ENCODE results near the gene AUTS2.

Gene AUTS2

DNA sequence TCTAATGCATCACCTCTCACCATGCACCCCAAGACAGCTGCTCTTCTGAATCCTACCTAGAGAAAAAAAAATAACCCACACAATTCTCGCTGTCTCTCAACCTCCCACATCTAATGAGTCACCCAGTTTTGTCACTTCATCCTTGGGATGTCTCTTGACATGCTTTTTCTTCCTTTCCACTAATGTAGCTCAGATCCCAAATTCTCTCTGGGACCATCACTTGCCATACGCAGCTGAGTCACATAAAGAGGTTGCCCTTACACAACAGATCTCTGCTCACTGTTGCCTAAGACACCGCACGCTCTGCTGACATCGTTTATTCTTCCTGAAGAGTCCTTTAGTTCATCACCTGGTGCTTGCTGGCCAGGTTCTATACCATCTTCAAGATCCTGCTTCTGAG, 927.7 kb downstream of the AUTS2 start:
- DNase-seq (ENCODE audit: low read depth in 1 of 2, low spot score in 1 of 2) = no peak
- TF ChIP-seq POLR2AphosphoS5 (IDR thresholded peaks at IDR 0.05; ENCODE audit: low read depth) (no peak), GABPA (IDR thresholded peaks at IDR 0.05; ENCODE audit: low read depth) (no peak), SPI1 (IDR thresholded peaks at IDR 0.05; ENCODE audit: borderline replicate concordance, low read depth) (no peak)
- TF ChIP-seq, protein P1, sequence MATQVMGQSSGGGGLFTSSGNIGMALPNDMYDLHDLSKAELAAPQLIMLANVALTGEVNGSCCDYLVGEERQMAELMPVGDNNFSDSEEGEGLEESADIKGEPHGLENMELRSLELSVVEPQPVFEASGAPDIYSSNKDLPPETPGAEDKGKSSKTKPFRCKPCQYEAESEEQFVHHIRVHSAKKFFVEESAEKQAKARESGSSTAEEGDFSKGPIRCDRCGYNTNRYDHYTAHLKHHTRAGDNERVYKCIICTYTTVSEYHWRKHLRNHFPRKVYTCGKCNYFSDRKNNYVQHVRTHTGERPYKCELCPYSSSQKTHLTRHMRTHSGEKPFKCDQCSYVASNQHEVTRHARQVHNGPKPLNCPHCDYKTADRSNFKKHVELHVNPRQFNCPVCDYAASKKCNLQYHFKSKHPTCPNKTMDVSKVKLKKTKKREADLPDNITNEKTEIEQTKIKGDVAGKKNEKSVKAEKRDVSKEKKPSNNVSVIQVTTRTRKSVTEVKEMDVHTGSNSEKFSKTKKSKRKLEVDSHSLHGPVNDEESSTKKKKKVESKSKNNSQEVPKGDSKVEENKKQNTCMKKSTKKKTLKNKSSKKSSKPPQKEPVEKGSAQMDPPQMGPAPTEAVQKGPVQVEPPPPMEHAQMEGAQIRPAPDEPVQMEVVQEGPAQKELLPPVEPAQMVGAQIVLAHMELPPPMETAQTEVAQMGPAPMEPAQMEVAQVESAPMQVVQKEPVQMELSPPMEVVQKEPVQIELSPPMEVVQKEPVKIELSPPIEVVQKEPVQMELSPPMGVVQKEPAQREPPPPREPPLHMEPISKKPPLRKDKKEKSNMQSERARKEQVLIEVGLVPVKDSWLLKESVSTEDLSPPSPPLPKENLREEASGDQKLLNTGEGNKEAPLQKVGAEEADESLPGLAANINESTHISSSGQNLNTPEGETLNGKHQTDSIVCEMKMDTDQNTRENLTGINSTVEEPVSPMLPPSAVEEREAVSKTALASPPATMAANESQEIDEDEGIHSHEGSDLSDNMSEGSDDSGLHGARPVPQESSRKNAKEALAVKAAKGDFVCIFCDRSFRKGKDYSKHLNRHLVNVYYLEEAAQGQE (IDR thresholded peaks at IDR 0.05; ENCODE audit: insufficient replicate concordance, low read depth) = no peak
- TF ChIP-seq, protein P2, sequence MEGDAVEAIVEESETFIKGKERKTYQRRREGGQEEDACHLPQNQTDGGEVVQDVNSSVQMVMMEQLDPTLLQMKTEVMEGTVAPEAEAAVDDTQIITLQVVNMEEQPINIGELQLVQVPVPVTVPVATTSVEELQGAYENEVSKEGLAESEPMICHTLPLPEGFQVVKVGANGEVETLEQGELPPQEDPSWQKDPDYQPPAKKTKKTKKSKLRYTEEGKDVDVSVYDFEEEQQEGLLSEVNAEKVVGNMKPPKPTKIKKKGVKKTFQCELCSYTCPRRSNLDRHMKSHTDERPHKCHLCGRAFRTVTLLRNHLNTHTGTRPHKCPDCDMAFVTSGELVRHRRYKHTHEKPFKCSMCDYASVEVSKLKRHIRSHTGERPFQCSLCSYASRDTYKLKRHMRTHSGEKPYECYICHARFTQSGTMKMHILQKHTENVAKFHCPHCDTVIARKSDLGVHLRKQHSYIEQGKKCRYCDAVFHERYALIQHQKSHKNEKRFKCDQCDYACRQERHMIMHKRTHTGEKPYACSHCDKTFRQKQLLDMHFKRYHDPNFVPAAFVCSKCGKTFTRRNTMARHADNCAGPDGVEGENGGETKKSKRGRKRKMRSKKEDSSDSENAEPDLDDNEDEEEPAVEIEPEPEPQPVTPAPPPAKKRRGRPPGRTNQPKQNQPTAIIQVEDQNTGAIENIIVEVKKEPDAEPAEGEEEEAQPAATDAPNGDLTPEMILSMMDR (IDR thresholded peaks at IDR 0.05; ENCODE audit: insufficient read depth, low read length) = no peak
- Histone ChIP-seq H3K27me3 (ENCODE audit: insufficient read depth, poor library complexity, severe bottlenecking) (no peaks in the 10 kb centered on the region), H3K27ac (replicated peaks) (no peak overlapping the region), H3K4me3 (replicated peaks; ENCODE audit: insufficient read depth, low read length) (no peak overlapping the region)

DNA sequence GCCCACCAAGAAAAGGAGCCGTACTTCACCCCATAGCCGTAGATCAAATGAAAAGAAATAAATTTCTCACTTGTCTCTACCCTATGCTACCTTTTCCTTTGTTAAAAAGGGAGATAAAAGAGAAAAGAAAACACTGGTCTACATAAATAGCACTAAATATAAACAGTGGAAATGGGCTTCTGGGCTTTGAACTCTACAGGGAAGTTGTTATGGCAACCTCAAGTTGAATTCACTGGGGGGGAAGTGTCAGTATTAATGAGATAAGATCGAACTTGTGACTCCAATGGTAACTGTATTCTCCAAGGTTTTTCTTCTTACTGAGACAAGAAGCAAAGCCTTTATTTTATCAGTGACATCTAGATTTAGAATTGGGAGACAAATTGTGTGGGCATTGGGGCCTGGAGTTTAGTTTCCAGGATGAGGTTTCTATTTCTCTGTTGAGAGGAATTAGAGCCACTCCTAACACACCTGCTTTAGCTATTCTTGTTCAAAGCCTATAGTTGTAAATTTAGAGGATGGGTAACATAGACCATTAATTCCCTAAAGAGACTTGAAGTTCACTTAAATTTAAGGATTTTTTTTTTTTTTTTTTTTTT, 929.3 kb downstream of the AUTS2 start:
- TF ChIP-seq, protein P2 (IDR thresholded peaks at IDR 0.05; ENCODE audit: insufficient read depth, low read length) = no peak
- TF ChIP-seq GABPA (IDR thresholded peaks at IDR 0.05; ENCODE audit: low read depth) (no peak), POLR2AphosphoS5 (IDR thresholded peaks at IDR 0.05; ENCODE audit: low read depth) (no peak), SPI1 (IDR thresholded peaks at IDR 0.05; ENCODE audit: borderline replicate concordance, low read depth) (no peak)
- TF ChIP-seq, protein P1 (IDR thresholded peaks at IDR 0.05; ENCODE audit: insufficient replicate concordance, low read depth) = no peak
- Histone ChIP-seq H3K4me3 (replicated peaks; ENCODE audit: insufficient read depth, low read length) (no peak overlapping the region), H3K27ac (replicated peaks) (no peak overlapping the region), H3K27me3 (ENCODE audit: insufficient read depth, poor library complexity, severe bottlenecking) (no peaks in the 10 kb centered on the region)
- DNase-seq (ENCODE audit: low read depth in 1 of 2, low spot score in 1 of 2) = no peak

DNA sequence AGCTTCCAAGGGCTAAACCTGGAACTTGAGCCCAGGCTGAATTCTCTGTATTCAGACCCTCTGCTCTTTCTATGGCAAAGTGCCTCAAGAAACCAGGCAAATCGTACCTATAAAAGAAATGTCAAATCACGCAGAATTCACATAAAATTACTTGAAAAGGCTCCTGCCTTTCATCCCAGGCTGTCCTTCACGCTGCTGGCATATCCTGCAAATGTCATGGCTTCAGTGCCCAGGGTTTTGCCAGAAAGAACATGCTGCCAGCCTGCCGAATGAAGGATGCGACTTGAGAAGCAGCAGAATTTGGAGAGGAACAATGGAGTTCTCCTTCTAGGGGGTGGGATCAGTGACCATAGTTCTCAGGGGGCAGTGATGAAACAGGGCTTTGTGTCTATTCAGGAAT, 931.2 kb downstream of the AUTS2 start:
- Histone ChIP-seq H3K27me3 (ENCODE audit: insufficient read depth, poor library complexity, severe bottlenecking) (no peaks in the 10 kb centered on the region), H3K27ac (replicated peaks) (no peak overlapping the region), H3K4me3 (replicated peaks; ENCODE audit: insufficient read depth, low read length) (no peak overlapping the region)
- DNase-seq (ENCODE audit: low read depth in 1 of 2, low spot score in 1 of 2) = no peak
- no peak for TF ChIP-seq POLR2AphosphoS5 (IDR thresholded peaks at IDR 0.05; ENCODE audit: low read depth)
- TF ChIP-seq, protein P2 (IDR thresholded peaks at IDR 0.05; ENCODE audit: insufficient read depth, low read length) = no peak
- TF ChIP-seq, protein P1 (IDR thresholded peaks at IDR 0.05; ENCODE audit: insufficient replicate concordance, low read depth) = no peak
- no peak for TF ChIP-seq SPI1 (IDR thresholded peaks at IDR 0.05; ENCODE audit: borderline replicate concordance, low read depth)
- no peak for TF ChIP-seq GABPA (IDR thresholded peaks at IDR 0.05; ENCODE audit: low read depth)

All from HL-60 (cell line).